Spleen (tissue), 11 donors: Measurements from ENCODE around the gene MUCL3. TPM values are rescaled to one million over a fixed set of nuclear protein-coding genes. Genes with fewer than 3 reads are reported as not detected.

Source experiments
- DNase-seq: peaks from one replicate; pipeline ENCODE4 v3.0.0-alpha.2; 2020
- H3K27ac ChIP-seq, 8 donors: fragments of 200-600 bp; sonication (generic) in 7 of 8; 1 replicate in 4 of 8; 2 replicates in 4 of 8; pipeline versions ENCODE4 v1.5.0 to v1.8.0; 2016 to 2021; ENCODE audit warnings: inconsistent platforms in 4 of 8, mild to moderate bottlenecking in 4 of 8, moderate library complexity in 1 of 8
- H3K27me3 ChIP-seq, 7 donors: fragments of 200-600 bp; sonication (generic) in 6 of 7; replicated peaks in 1 of 7; 1 replicate in 4 of 7; 2 replicates in 3 of 7; pipeline versions ENCODE4 v1.5.0 to v1.8.0; 2016 to 2021; ENCODE audit warnings: inconsistent platforms in 3 of 7, mild to moderate bottlenecking in 1 of 7
- H3K36me3 ChIP-seq, 6 donors: fragments of 200-600 bp; sonication (generic) in 5 of 6; 1 replicate in 4 of 6; 2 replicates in 2 of 6; pipeline versions ENCODE4 v1.5.0 to v1.8.0; 2016 to 2021; ENCODE audit warnings: inconsistent platforms in 2 of 6
- H3K4me1 ChIP-seq, 6 donors: fragments of 200-600 bp; sonication (generic) in 5 of 6; 1 replicate in 3 of 6; 2 replicates in 3 of 6; pipeline versions ENCODE4 v1.5.0 to v1.8.0; 2016 to 2021; ENCODE audit warnings: inconsistent platforms in 3 of 6
- H3K4me3 ChIP-seq, 8 donors: fragments of 200-600 bp; sonication (generic) in 7 of 8; 1 replicate in 4 of 8; 2 replicates in 4 of 8; pipeline versions ENCODE4 v1.5.0 to v1.8.0; 2016 to 2021; ENCODE audit warnings: inconsistent platforms in 4 of 8, mild to moderate bottlenecking in 4 of 8, moderate library complexity in 2 of 8
- H3K9me3 ChIP-seq, 8 donors: fragments of 200-600 bp; sonication (generic) in 7 of 8; 1 replicate in 4 of 8; 2 replicates in 4 of 8; pipeline versions ENCODE4 v1.5.0 to v1.8.0; 2016 to 2021; ENCODE audit warnings: inconsistent platforms in 4 of 8
- CTCF ChIP-seq, 11 experiments: fragments of 200-600 bp in 7 of 11; fragments of 450-650 bp in 4 of 11; sonication (generic) in 4 of 11; IDR thresholded peaks in 8 of 11; conservative IDR thresholded peaks in 3 of 11; 1 replicate in 7 of 11; 2 replicates in 4 of 11; pipeline versions ENCODE4 v1.4.0 to v1.8.0; 2016 to 2021; ENCODE audit warnings: antibody characterized with exemption in 11 of 11, inconsistent platforms in 4 of 11, mild to moderate bottlenecking in 1 of 11
- POLR2A ChIP-seq, 3 donors: fragments of 450-650 bp; IDR thresholded peaks; one replicate each; pipeline ENCODE4 v1.5.1; 2017; ENCODE audit warnings: antibody characterized with exemption in 3 of 3, mild to moderate bottlenecking in 1 of 3
- POLR2AphosphoS5 ChIP-seq, 3 donors: sonication (generic); formaldehyde crosslinking; IDR thresholded peaks; one replicate each; pipeline ENCODE4 v1.5.1; 2017; ENCODE audit warnings: antibody characterized with exemption in 3 of 3
- WGBS, 5 donors: extraction: QIAGEN DNeasy Blood & Tissue Kit in 3 of 5; methylation state at CpG; one replicate each; pipeline versions ENCODE4 v1.1.5 to v1.1.7; 2013 to 2018; 5-methylcytosine and 5-hydroxymethylcytosine counted together
- intact Hi-C: fragments of 100-400 bp; cut with DNase I; formaldehyde crosslinking; loops from one replicate; pipeline ENCODE4 v1.15.0; 2023; ENCODE audit warnings: low total_unique reads
- polyA plus RNA-seq, 3 donors: library from polyadenylated mRNA; stranded (reverse); fragments of 200-250 nt; gene quantifications; one replicate each; pipeline ENCODE4 v1.2.1, GENCODE V29; 2013
- total RNA-seq, 7 donors: library from RNA; depleted of rRNA in 3 of 7; stranded (reverse); fragments of >200 nt in 3 of 7; fragmentation: NEBNext Ultra II Directional in 4 of 7; extraction: Animal tissue kit (Norgen Biotek cat#: 25700) in 4 of 7; gene quantifications; one replicate each; pipeline versions ENCODE4 v1.1.0 to v1.2.1, GENCODE V29; 2016 to 2021
- donor health status: healthy with polysubstance abuse.
- donor health status: DM: no; HTN: no; CAD: no; lungs with moderate emphysema.
- donor health status: DM: no; HTN: no; CAD: no.
- donor health status: Bipolar disorder and iron deficiency.
- donor health status: healthy.
- donor health status: DM: no; HTN: no; CAD: no.
- donor health status: DM: yes; HTN: yes; CAD: no.

MUCL3 gene
- total and polyA plus RNA-seq, 10 donors, result 0.03 TPM; not detected in 9

GRCh38 chr6:30983439-30983838, 42.7 kb downstream of the MUCL3 start, which contains the start of gene MUC21:
TSS of gene MUC21 (plus strand) at chr6:30983718. CDS start at chr6:30983959, 241 bp downstream.
- intact Hi-C loops, result no loop called here
- Histone ChIP-seq H3K36me3 (no peaks in the 10 kb centered on the region), H3K27me3 (peaks cover 0 to 38% (median 0%) of the 10 kb centered on the region in 7 donors), H3K27ac (no peak within 1 kb of the TSS), H3K4me1 (peaks cover 0 to 7% (median 0%) of the 10 kb centered on the region in 6 donors), H3K4me3 (no peak within 1 kb of the TSS), H3K9me3 (no peaks in the 10 kb centered on the region)
- no peak for DNase-seq
- WGBS, 5 donors, result 76 to 88% (median 80%) methylated on average over 6 of the region's 6 CpGs
- TF ChIP-seq POLR2A (IDR thresholded peaks at IDR 0.05) (no peak), POLR2AphosphoS5 (IDR thresholded peaks at IDR 0.05) (no peak), CTCF (IDR thresholded peaks at IDR 0.05 in 8 of 11, conservative IDR thresholded peaks at IDR 0.05 in 3 of 11) (no peak)

- DNase-seq, result no peak
- TF ChIP-seq POLR2AphosphoS5 (IDR thresholded peaks at IDR 0.05) (no peak), CTCF (IDR thresholded peaks at IDR 0.05 in 8 of 11, conservative IDR thresholded peaks at IDR 0.05 in 3 of 11) (no peak), POLR2A (IDR thresholded peaks at IDR 0.05) (no peak)
- Histone ChIP-seq H3K36me3 (no peaks in the 10 kb centered on the region), H3K4me1 (peaks cover 0 to 5% (median 0%) of the 10 kb centered on the region in 6 donors), H3K4me3 (no peak overlapping the region), H3K27me3 (peaks cover 0 to 34% (median 0%) of the 10 kb centered on the region in 7 donors), H3K27ac (no peak overlapping the region), H3K9me3 (no peaks in the 10 kb centered on the region)
- intact Hi-C loops, result no loop called here
- WGBS, 5 donors, result 81 to 95% (median 83%) methylated on average over 5 of the region's 5 CpGs
These were observed 44.7 kb downstream of the MUCL3 start for GRCh38 chr6:30985490-30985889.

GRCh38 chr6:30987304-30987703, 46.5 kb downstream of the MUCL3 start:
- peaks cover 0 to 17% (median 0%) of the 10 kb centered on the region in 7 donors for H3K27me3 ChIP-seq
- H3K27ac ChIP-seq, result no peak overlapping the region
- no peaks in the 10 kb centered on the region for H3K36me3 ChIP-seq
- no peaks in the 10 kb centered on the region for H3K9me3 ChIP-seq
- H3K4me3 ChIP-seq, result no peak overlapping the region
- WGBS, 5 donors, result 63 to 90% (median 89%) methylated on average over 5 to 6 of the region's 6 CpGs
- TF ChIP-seq POLR2A (IDR thresholded peaks at IDR 0.05) (no peak), CTCF (IDR thresholded peaks at IDR 0.05 in 8 of 11, conservative IDR thresholded peaks at IDR 0.05 in 3 of 11) (no peak), POLR2AphosphoS5 (IDR thresholded peaks at IDR 0.05) (no peak)
- DNase-seq, result no peak
- H3K4me1 ChIP-seq, result peaks cover 0 to 9% (median 0%) of the 10 kb centered on the region in 6 donors
- intact Hi-C loops, result no loop called here

GRCh38 chr6:30988209-30988825, 47.5 kb downstream of the MUCL3 start:
- WGBS, 5 donors, result 84 to 95% (median 92%) methylated on average over 9 of the region's 9 CpGs
- Histone ChIP-seq H3K27ac (no peak overlapping the region), H3K27me3 (peaks cover 0 to 7% (median 0%) of the 10 kb centered on the region in 7 donors), H3K9me3 (no peaks in the 10 kb centered on the region), H3K4me3 (no peak overlapping the region), H3K36me3 (no peaks in the 10 kb centered on the region), H3K4me1 (peaks cover 0 to 9% (median 0%) of the 10 kb centered on the region in 6 donors)
- TF ChIP-seq POLR2A (IDR thresholded peaks at IDR 0.05), result no peak
- no peak for TF ChIP-seq CTCF (IDR thresholded peaks at IDR 0.05 in 8 of 11, conservative IDR thresholded peaks at IDR 0.05 in 3 of 11)
- TF ChIP-seq POLR2AphosphoS5 (IDR thresholded peaks at IDR 0.05), result no peak
- DNase-seq, result no peak
- intact Hi-C loops, result no loop called here
